OCI-LY7 (cell line): ENCODE data around the gene CSNK2A1. TPM values are rescaled to one million over a fixed set of nuclear protein-coding genes. Genes with fewer than 3 reads are reported as not detected.

Source experiments
- BruUV-seq: library from RNA; stranded (reverse); fragments of 400-500 nt; replicated peaks from 2 replicates; lab custom pipeline; 2021; lab: Mats Ljungman, UMichigan
- CTCF ChIA-PET: fragments of 300-600 bp; sonication (Branson Sonifier 250); formaldehyde crosslinking; loops from one replicate; lab custom pipeline; 2022; ENCODE audit warnings: antibody characterized with exemption; ENCODE audit not compliant: unreplicated experiment; lab: Charles Lee
- POLR2A ChIA-PET: fragments of 300-600 bp; sonication (Branson Sonifier 250); formaldehyde crosslinking; loops from one replicate; lab custom pipeline; 2022; ENCODE audit warnings: antibody characterized with exemption; lab: Charles Lee
- DNase-seq: peaks from one replicate; pipeline ENCODE4 v3.0.0-alpha.2; 2015; ENCODE audit warnings: low spot score
- H2AFZ ChIP-seq: fragments of 200-600 bp; sonication (generic), shearing (Covaris generic); 2 replicates; pipeline ENCODE4 v1.6.1; 2014; ENCODE audit warnings: mild to moderate bottlenecking, antibody characterized with exemption, low read length, moderate library complexity
- H3K27ac ChIP-seq: fragments of 200-600 bp; sonication (generic); 2 replicates; pipeline ENCODE4 v1.5.1; 2014; ENCODE audit warnings: mixed run types, low read depth, mild to moderate bottlenecking, moderate library complexity, low read length, inconsistent platforms; ENCODE audit not compliant: poor library complexity, severe bottlenecking
- H3K36me3 ChIP-seq: fragments of 200-600 bp; sonication (generic); 2 replicates; pipeline ENCODE4 v1.6.1; 2014; ENCODE audit warnings: mild to moderate bottlenecking, antibody characterized with exemption, low read length, moderate library complexity, mixed read lengths; ENCODE audit not compliant: insufficient read depth
- H3K4me1 ChIP-seq: fragments of 200-600 bp; sonication (generic); 2 replicates; pipeline ENCODE4 v1.5.1; 2014; ENCODE audit warnings: mild to moderate bottlenecking, low read length; ENCODE audit not compliant: insufficient read depth, poor library complexity, severe bottlenecking
- H3K4me2 ChIP-seq: fragments of 200-600 bp; sonication (generic); 2 replicates; pipeline ENCODE4 v1.6.1; 2014; ENCODE audit warnings: mild to moderate bottlenecking, low read length
- H3K4me3 ChIP-seq: fragments of 200-600 bp; sonication (generic); 2 replicates; pipeline ENCODE4 v1.5.1; 2014; ENCODE audit warnings: mild to moderate bottlenecking, low read depth, low read length; ENCODE audit not compliant: poor library complexity, severe bottlenecking
- H3K79me2 ChIP-seq: fragments of 200-600 bp; sonication (generic); 2 replicates; pipeline ENCODE4 v1.6.1; 2016; ENCODE audit warnings: low read depth, mild to moderate bottlenecking, low read length, moderate library complexity, mixed read lengths; ENCODE audit not compliant: insufficient read depth
- H3K9me2 ChIP-seq: fragments of 200-600 bp; sonication (generic); 2 replicates; pipeline ENCODE4 v1.6.1; 2016; ENCODE audit warnings: mild to moderate bottlenecking, low read length, mixed read lengths; ENCODE audit not compliant: insufficient read depth
- H3K9me3 ChIP-seq: fragments of 200-600 bp; sonication (generic); 2 replicates; pipeline ENCODE4 v1.6.1; 2014; ENCODE audit warnings: mild to moderate bottlenecking, mixed run types, low read length, mixed read lengths
- H4K20me1 ChIP-seq: fragments of 200-600 bp; sonication (generic); 2 replicates; pipeline ENCODE4 v1.6.1; 2014; ENCODE audit warnings: mild to moderate bottlenecking, antibody characterized with exemption, low read length, moderate library complexity, mixed read lengths; ENCODE audit not compliant: insufficient read depth
- EZH2phosphoT487 ChIP-seq: fragments of 200-600 bp; sonication (generic); IDR thresholded peaks from 2 replicates; pipeline ENCODE4 v1.6.1; 2018; ENCODE audit warnings: low read depth, borderline replicate concordance, mild to moderate bottlenecking, mixed run types, antibody characterized with exemption, low read length, moderate library complexity, mixed read lengths
- intact Hi-C: fragments of 100-400 bp; cut with micrococcal nuclease; formaldehyde crosslinking; loops from one replicate; pipeline ENCODE4 v1.10.0; 2022; ENCODE audit not compliant: unreplicated experiment
- total RNA-seq, 2 experiments: library from RNA; depleted of rRNA in 1 of 2; stranded (reverse); fragments of >200 nt in 1 of 2; shearing (Covaris generic) in 1 of 2; gene quantifications; 2 replicates each; pipeline ENCODE4 v1.2.3, GENCODE V29; 2014 to 2022
- TF ChIP-seq, protein P1 (sequence below): fragments of 200-600 bp; sonication (generic); conservative IDR thresholded peaks from 2 replicates; pipeline ENCODE4 v1.5.1; 2014; ENCODE audit warnings: mild to moderate bottlenecking, antibody characterized with exemption, low read length, moderate library complexity, mixed read lengths

CSNK2A1 gene
- total RNA-seq, 2 experiments from 2014 or later = 90.8 to 164 TPM

- CTCF ChIA-PET = no interaction called here
- Histone ChIP-seq H3K36me3 (peaks cover 45% of the 10 kb centered on the region), H3K79me2 (peaks cover 79% of the 10 kb centered on the region), H4K20me1 (peaks cover 48% of the 10 kb centered on the region), H3K4me3 (no peak overlapping the region), H3K27ac (no peak overlapping the region), H2AFZ (no peak overlapping the region), H3K4me1 (peaks cover 43% of the 10 kb centered on the region), H3K4me2 (0 out of 2 replicates have a peak overlapping the region, but pooled peaks have one; percentile 1), H3K9me2 (no peaks in the 10 kb centered on the region), H3K9me3 (peaks cover 10% of the 10 kb centered on the region; the same call in 1 of the 2 replicates)
- no TSS peak for BruUV-seq
- intact Hi-C loops = loop anchor here (5.0 to 10.0 kb wide), 2 partner anchors 107 to 574 kb away; partner anchors contain the start of gene PSMF1
- TF ChIP-seq, protein P1, sequence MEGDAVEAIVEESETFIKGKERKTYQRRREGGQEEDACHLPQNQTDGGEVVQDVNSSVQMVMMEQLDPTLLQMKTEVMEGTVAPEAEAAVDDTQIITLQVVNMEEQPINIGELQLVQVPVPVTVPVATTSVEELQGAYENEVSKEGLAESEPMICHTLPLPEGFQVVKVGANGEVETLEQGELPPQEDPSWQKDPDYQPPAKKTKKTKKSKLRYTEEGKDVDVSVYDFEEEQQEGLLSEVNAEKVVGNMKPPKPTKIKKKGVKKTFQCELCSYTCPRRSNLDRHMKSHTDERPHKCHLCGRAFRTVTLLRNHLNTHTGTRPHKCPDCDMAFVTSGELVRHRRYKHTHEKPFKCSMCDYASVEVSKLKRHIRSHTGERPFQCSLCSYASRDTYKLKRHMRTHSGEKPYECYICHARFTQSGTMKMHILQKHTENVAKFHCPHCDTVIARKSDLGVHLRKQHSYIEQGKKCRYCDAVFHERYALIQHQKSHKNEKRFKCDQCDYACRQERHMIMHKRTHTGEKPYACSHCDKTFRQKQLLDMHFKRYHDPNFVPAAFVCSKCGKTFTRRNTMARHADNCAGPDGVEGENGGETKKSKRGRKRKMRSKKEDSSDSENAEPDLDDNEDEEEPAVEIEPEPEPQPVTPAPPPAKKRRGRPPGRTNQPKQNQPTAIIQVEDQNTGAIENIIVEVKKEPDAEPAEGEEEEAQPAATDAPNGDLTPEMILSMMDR = 0 out of 2 replicates have a peak, but pooled peaks have one; percentile 28
- no peak for TF ChIP-seq EZH2phosphoT487
- DNase-seq = no peak
- POLR2A ChIA-PET = interaction anchor here (0.9 kb wide), 1 partner anchor 36 kb away, joined by 3 read pairs; no protein-coding TSS in a partner anchor
These were observed 3.0 kb downstream of the CSNK2A1 start for GRCh38 chr20:540391-541201.

- peaks cover 44% of the 10 kb centered on the region for H3K4me1 ChIP-seq
- H3K4me2 ChIP-seq = peak overlapping the region; percentile 28; the same call in 1 of the 2 replicates
- peaks cover 10% of the 10 kb centered on the region; the same call in 1 of the 2 replicates for H3K9me3 ChIP-seq
- H3K9me2 ChIP-seq = no peaks in the 10 kb centered on the region
- no peak for DNase-seq
- BruUV-seq = TSS peak; percentile 5
- peaks cover 50% of the 10 kb centered on the region for H4K20me1 ChIP-seq
- ChIA-PET CTCF (no interaction called here), POLR2A (no interaction called here)
- intact Hi-C loops = loop anchor here (5.0 to 10.0 kb wide), 2 partner anchors 107 to 575 kb away; partner anchors contain the start of gene PSMF1
- peaks cover 45% of the 10 kb centered on the region for H3K36me3 ChIP-seq
- peaks cover 86% of the 10 kb centered on the region for H3K79me2 ChIP-seq
- TF ChIP-seq, protein P1 = no peak
- no peak for TF ChIP-seq EZH2phosphoT487
- no peak overlapping the region for H3K4me3 ChIP-seq
- H3K27ac ChIP-seq = no peak overlapping the region
- no peak overlapping the region for H2AFZ ChIP-seq
These were observed 3.7 kb downstream of the CSNK2A1 start for GRCh38 chr20:539848-540247.
